ENCODE data around the gene HOXC4. TPM values are rescaled to one million over a fixed set of nuclear protein-coding genes. Genes with fewer than 3 reads are reported as not detected.

Gene HOXC4
- total and polyA plus RNA-seq, 2 of the 4 experiments (the other 2 are of a cell fraction), result under 0.01 to 0.26 TPM

- ChIA-PET CTCF (no interaction called here), POLR2A (ENCODE audit: unreplicated experiment) (no interaction called here)
- intact Hi-C loops (cut with micrococcal nuclease) (no loop called here), in situ Hi-C loops (cut with MboI; ENCODE audit: low sequenced_read_pairs) (no loop called here), dilution Hi-C loops (cut with HindIII; ENCODE audit: low sequenced_read_pairs, unreplicated experiment) (no loop called here)
- H2BK15ac ChIP-seq (ENCODE audit: low read depth, low read length), result no peak overlapping the region
- no peak overlapping the region for H3K23ac ChIP-seq (ENCODE audit: low read depth, low read length)
- TF ChIP-seq, protein P1, sequence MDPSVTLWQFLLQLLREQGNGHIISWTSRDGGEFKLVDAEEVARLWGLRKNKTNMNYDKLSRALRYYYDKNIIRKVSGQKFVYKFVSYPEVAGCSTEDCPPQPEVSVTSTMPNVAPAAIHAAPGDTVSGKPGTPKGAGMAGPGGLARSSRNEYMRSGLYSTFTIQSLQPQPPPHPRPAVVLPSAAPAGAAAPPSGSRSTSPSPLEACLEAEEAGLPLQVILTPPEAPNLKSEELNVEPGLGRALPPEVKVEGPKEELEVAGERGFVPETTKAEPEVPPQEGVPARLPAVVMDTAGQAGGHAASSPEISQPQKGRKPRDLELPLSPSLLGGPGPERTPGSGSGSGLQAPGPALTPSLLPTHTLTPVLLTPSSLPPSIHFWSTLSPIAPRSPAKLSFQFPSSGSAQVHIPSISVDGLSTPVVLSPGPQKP (IDR thresholded peaks at IDR 0.05; ENCODE audit: borderline replicate concordance, low read depth, low read length), result no peak
- TF ChIP-seq, protein P2, sequence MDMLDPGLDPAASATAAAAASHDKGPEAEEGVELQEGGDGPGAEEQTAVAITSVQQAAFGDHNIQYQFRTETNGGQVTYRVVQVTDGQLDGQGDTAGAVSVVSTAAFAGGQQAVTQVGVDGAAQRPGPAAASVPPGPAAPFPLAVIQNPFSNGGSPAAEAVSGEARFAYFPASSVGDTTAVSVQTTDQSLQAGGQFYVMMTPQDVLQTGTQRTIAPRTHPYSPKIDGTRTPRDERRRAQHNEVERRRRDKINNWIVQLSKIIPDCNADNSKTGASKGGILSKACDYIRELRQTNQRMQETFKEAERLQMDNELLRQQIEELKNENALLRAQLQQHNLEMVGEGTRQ (IDR thresholded peaks at IDR 0.05; ENCODE audit: low read depth, low read length), result no peak
- no peak for TF ChIP-seq RCOR1 (IDR thresholded peaks at IDR 0.05; ENCODE audit: insufficient replicate concordance, low read length)
- no peak for TF ChIP-seq RAD21 (IDR thresholded peaks at IDR 0.05; ENCODE audit: low read length)
- no peak for TF ChIP-seq FOS (IDR thresholded peaks at IDR 0.05; ENCODE audit: low read depth, low read length)
- TF ChIP-seq MAFK (IDR thresholded peaks at IDR 0.05; ENCODE audit: low read depth, low read length), result no peak
- TF ChIP-seq SMC3 (IDR thresholded peaks at IDR 0.05; ENCODE audit: low read depth, low read length), result no peak
- no peak for TF ChIP-seq CEBPB (IDR thresholded peaks at IDR 0.05; ENCODE audit: low read depth, low read length)
- TF ChIP-seq CHD1 (IDR thresholded peaks at IDR 0.05; ENCODE audit: low read depth, low read length), result no peak
- no peak for TF ChIP-seq BHLHE40 (IDR thresholded peaks at IDR 0.05; ENCODE audit: low read depth, low read length)
- no peak for TF ChIP-seq MXI1 (IDR thresholded peaks at IDR 0.05; ENCODE audit: borderline replicate concordance, low read depth, low read length)
- no peak for TF ChIP-seq MAZ (IDR thresholded peaks at IDR 0.05; ENCODE audit: borderline replicate concordance, low read depth, low read length)
- no peak for TF ChIP-seq RFX5 (IDR thresholded peaks at IDR 0.05; ENCODE audit: low read depth, low read length)
- TF ChIP-seq NFE2L2 (IDR thresholded peaks at IDR 0.05; ENCODE audit: low read depth, low read length), result no peak
- TF ChIP-seq, protein P3, sequence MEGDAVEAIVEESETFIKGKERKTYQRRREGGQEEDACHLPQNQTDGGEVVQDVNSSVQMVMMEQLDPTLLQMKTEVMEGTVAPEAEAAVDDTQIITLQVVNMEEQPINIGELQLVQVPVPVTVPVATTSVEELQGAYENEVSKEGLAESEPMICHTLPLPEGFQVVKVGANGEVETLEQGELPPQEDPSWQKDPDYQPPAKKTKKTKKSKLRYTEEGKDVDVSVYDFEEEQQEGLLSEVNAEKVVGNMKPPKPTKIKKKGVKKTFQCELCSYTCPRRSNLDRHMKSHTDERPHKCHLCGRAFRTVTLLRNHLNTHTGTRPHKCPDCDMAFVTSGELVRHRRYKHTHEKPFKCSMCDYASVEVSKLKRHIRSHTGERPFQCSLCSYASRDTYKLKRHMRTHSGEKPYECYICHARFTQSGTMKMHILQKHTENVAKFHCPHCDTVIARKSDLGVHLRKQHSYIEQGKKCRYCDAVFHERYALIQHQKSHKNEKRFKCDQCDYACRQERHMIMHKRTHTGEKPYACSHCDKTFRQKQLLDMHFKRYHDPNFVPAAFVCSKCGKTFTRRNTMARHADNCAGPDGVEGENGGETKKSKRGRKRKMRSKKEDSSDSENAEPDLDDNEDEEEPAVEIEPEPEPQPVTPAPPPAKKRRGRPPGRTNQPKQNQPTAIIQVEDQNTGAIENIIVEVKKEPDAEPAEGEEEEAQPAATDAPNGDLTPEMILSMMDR (conservative IDR thresholded peaks at IDR 0.05; ENCODE audit: low read depth, low read length), result no peak
- no peak for TF ChIP-seq POLR2A (IDR thresholded peaks at IDR 0.05; ENCODE audit: low read depth, low read length)
- no peak overlapping the region for H4K91ac ChIP-seq (ENCODE audit: insufficient read depth, low read depth, low read length)
- no peak overlapping the region for H2AFZ ChIP-seq (replicated peaks; ENCODE audit: low read length, poor library complexity)
- H2BK120ac ChIP-seq (ENCODE audit: low read depth, low read length), result no peak overlapping the region
- no peak overlapping the region for H3K4ac ChIP-seq (ENCODE audit: low read depth, low read length)
- ATAC-seq (ENCODE audit: low read depth) (no peak), DNase-seq (no peak)
- 54% methylated on average over 3 of the region's 6 CpGs; no CpG with 5 or more reads in 1 of the 2 experiments for WGBS, 2 experiments (ENCODE audit: extremely low coverage in 2 of 2, insufficient read length in 1 of 2)
- H3K4me2 ChIP-seq (ENCODE audit: low read depth, low read length), result no peak overlapping the region
- H4K8ac ChIP-seq (ENCODE audit: low read depth in 2 of 2, low read length in 2 of 2), result no peak overlapping the region
- H3K4me1 ChIP-seq (ENCODE audit: control insufficient read depth, insufficient read depth, low read length), result no peaks in the 10 kb centered on the region
- peaks cover 26% of the 10 kb centered on the region for H3K27me3 ChIP-seq (ENCODE audit: control insufficient read depth, insufficient read depth, low read length)
- no peak overlapping the region for H4K5ac ChIP-seq (ENCODE audit: low read depth, low read length)
- no peak overlapping the region for H3K14ac ChIP-seq (replicated peaks; ENCODE audit: low read depth, low read length)
- no peaks in the 10 kb centered on the region for H3K9me1 ChIP-seq (ENCODE audit: insufficient read depth, low read length)
- no peaks in the 10 kb centered on the region for H3K79me1 ChIP-seq (ENCODE audit: low read depth in 1 of 2, low read length in 2 of 2)
- no peak overlapping the region for H2BK5ac ChIP-seq (ENCODE audit: low read depth, low read length, poor library complexity, severe bottlenecking)
- no peak overlapping the region for H2BK20ac ChIP-seq (ENCODE audit: low read depth, low read length)
- H3K56ac ChIP-seq (ENCODE audit: extremely low read depth, insufficient read depth, low read length), result no peak overlapping the region
- H2AK9ac ChIP-seq (replicated peaks; ENCODE audit: low read depth, low read length, poor library complexity), result no peak overlapping the region
- no peaks in the 10 kb centered on the region for H3K36me3 ChIP-seq (ENCODE audit: control insufficient read depth, insufficient read depth, low read length)
- no TSS peak for BruUV-seq (replicated peaks)
- no peaks in the 10 kb centered on the region for H4K20me1 ChIP-seq (ENCODE audit: insufficient read depth, low read length)
- H3K18ac ChIP-seq (ENCODE audit: low read depth, low read length), result no peak overlapping the region
- H3K4me3 ChIP-seq (ENCODE audit: insufficient read depth, low read depth, low read length), result no peak overlapping the region
- no peak overlapping the region for H2AK5ac ChIP-seq (ENCODE audit: low read depth, low read length)
- H3K27ac ChIP-seq (ENCODE audit: insufficient read depth, low read length), result no peak overlapping the region
- H3K9ac ChIP-seq (ENCODE audit: low read depth, low read length), result no peak overlapping the region
- H3K9me3 ChIP-seq (ENCODE audit: control insufficient read depth, insufficient read depth, low read length), result no peaks in the 10 kb centered on the region
Observed at GRCh38 chr12:54075409-54075808, 21.8 kb downstream of the HOXC4 start.
